Stimulated activated CD4-positive, alpha-beta T cell treated with anti-CD3 and anti-CD28 coated beads, Interleukin-4, amount 100 ng/mL, for 48 hours (primary cell): ENCODE data around the gene ARID5A.
"Not testable (repeated sequence)": the region's sequence is repeated elsewhere in the genome, so short reads cannot be mapped to it uniquely, and the experiment has no call there.

Source experiments
- DNase-seq, 2 donors: peaks; one replicate each; pipeline ENCODE4 v3.0.0-alpha.2; 2020; ENCODE audit warnings: low read depth in 2 of 2

The ARID5A gene

GRCh38 chr2:96536445-96537065 is at the start of gene ARID5A:
ARID5A (plus strand) TSS chr2:96536752; CDS start chr2:96536827, 75 bp downstream.
- peak; percentile 94 to 95 for DNase-seq

- DNase-seq: no peak
Observed at GRCh38 chr2:96489261-96489660, 47.3 kb upstream of the ARID5A start.

- DNase-seq: no peak
Observed at GRCh38 chr2:96489663-96490062, 46.9 kb upstream of the ARID5A start.

- no peak for DNase-seq
Observed at GRCh38 chr2:96491860-96492497, 44.6 kb upstream of the ARID5A start.

GRCh38 chr2:96493072-96493471 is 43.5 kb upstream of the ARID5A start:
- DNase-seq: no peak

- no peak for DNase-seq
Observed at GRCh38 chr2:96494188-96494587, 42.4 kb upstream of the ARID5A start.

- DNase-seq: no peak
Observed at GRCh38 chr2:96495982-96496629, 40.4 kb upstream of the ARID5A start.

GRCh38 chr2:96498021-96498431 is 38.5 kb upstream of the ARID5A start:
- DNase-seq: no peak

- DNase-seq: not testable (repeated sequence)
Observed at GRCh38 chr2:96498611-96499010, 37.9 kb upstream of the ARID5A start.

GRCh38 chr2:96499061-96499960 is 37.2 kb upstream of the ARID5A start:
- DNase-seq: no peak

- DNase-seq: no peak
Observed at GRCh38 chr2:96500385-96501066, 36.0 kb upstream of the ARID5A start.

- no peak for DNase-seq
Observed at GRCh38 chr2:96501471-96501874, 35.1 kb upstream of the ARID5A start.

GRCh38 chr2:96501886-96502810 is 34.4 kb upstream of the ARID5A start:
- DNase-seq: no peak

GRCh38 chr2:96502891-96503636 is 33.5 kb upstream of the ARID5A start:
- DNase-seq: no peak

- DNase-seq: no peak
Observed at GRCh38 chr2:96503637-96504243, 32.8 kb upstream of the ARID5A start.

- no peak for DNase-seq
Observed at GRCh38 chr2:96505231-96505889, 31.2 kb upstream of the ARID5A start, which contains the start of gene NEURL3. NEURL3 (minus strand) TSS chr2:96505357; CDS start chr2:96505286, 71 bp downstream.

GRCh38 chr2:96506016-96506906 is 30.3 kb upstream of the ARID5A start:
- no peak for DNase-seq

- DNase-seq: no peak
Observed at GRCh38 chr2:96506907-96507240, 29.7 kb upstream of the ARID5A start.
